OCI-LY7 (cell line): ENCODE measurements around the gene PARD6A.

ENCODE experiments used
- EZH2phosphoT487 ChIP-seq: fragments of 200-600 bp; sonication (generic); IDR thresholded peaks from 2 replicates; pipeline ENCODE4 v1.6.1; 2018; ENCODE audit warnings: low read depth, borderline replicate concordance, mild to moderate bottlenecking, mixed run types, antibody characterized with exemption, low read length, moderate library complexity, mixed read lengths
- TF ChIP-seq, protein P1 (sequence below): fragments of 200-600 bp; sonication (generic); conservative IDR thresholded peaks from 2 replicates; pipeline ENCODE4 v1.5.1; 2014; ENCODE audit warnings: mild to moderate bottlenecking, antibody characterized with exemption, low read length, moderate library complexity, mixed read lengths

DNA sequence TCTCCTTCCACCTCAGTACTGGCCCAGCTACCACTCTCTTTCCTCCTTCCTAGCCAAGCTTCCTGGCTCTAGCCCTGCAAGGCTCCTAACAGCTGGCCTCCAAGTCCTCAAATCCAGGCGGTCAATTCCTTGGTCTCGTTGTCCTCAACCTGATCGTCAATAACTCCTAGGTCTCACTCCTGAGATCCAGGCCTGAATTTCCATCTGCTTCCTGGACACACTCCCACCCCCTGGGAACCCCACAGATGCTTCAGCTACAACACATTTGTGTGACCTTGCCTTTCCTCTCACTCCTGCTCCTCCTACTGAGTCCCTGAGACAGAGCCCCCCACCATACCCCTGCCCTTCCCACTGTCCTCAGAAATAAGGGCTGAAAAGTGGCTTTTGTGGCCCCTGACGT is 3.5 kb downstream of the PARD6A start:
- TF ChIP-seq, protein P1, sequence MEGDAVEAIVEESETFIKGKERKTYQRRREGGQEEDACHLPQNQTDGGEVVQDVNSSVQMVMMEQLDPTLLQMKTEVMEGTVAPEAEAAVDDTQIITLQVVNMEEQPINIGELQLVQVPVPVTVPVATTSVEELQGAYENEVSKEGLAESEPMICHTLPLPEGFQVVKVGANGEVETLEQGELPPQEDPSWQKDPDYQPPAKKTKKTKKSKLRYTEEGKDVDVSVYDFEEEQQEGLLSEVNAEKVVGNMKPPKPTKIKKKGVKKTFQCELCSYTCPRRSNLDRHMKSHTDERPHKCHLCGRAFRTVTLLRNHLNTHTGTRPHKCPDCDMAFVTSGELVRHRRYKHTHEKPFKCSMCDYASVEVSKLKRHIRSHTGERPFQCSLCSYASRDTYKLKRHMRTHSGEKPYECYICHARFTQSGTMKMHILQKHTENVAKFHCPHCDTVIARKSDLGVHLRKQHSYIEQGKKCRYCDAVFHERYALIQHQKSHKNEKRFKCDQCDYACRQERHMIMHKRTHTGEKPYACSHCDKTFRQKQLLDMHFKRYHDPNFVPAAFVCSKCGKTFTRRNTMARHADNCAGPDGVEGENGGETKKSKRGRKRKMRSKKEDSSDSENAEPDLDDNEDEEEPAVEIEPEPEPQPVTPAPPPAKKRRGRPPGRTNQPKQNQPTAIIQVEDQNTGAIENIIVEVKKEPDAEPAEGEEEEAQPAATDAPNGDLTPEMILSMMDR = no peak
- TF ChIP-seq EZH2phosphoT487 = no peak
